H1 (cell line): ENCODE measurements around the gene B4GALT5. TPM values are rescaled to one million over a fixed set of nuclear protein-coding genes. Genes with fewer than 3 reads are reported as not detected.
A peak's percentile ranks its signal among the peaks of the same experiment; 100 is the strongest.

Experiments used
- CTCF ChIA-PET: fragments of 300-600 bp; sonication (Branson Sonifier 250); formaldehyde crosslinking; loops from one replicate; lab custom pipeline; 2021; ENCODE audit not compliant: partially characterized antibody; lab: Charles Lee
- POLR2A ChIA-PET: fragments of 300-600 bp; sonication (Branson Sonifier 250); formaldehyde crosslinking; loops from one replicate; lab custom pipeline; 2021; ENCODE audit warnings: inconsistent platforms; ENCODE audit not compliant: partially characterized antibody; lab: Charles Lee
- DNase-seq, 2 experiments: peaks; one replicate each; pipeline versions ENCODE4 v3.0.0 to v3.0.0-alpha.2; 2010 to 2022; ENCODE audit warnings: low spot score in 2 of 2, low read depth in 1 of 2, mixed read lengths in 1 of 2
- FAIRE-seq: peaks from 2 replicates; lab custom pipeline; 2011; peaks lifted over from hg19 to GRCh38; lab: Jason Lieb, UNC
- H2AFZ ChIP-seq: 2 replicates; pipeline ENCODE4 v1.8.1; 2012; ENCODE audit warnings: low read length, inconsistent platforms
- H2AK5ac ChIP-seq: 2 replicates; pipeline ENCODE4 v1.6.1; 2013; ENCODE audit warnings: low read depth, low read length
- H2BK120ac ChIP-seq: replicated peaks from 2 replicates; pipeline ENCODE3; 2013; ENCODE audit warnings: low read depth, low read length, inconsistent platforms
- H2BK12ac ChIP-seq: 2 replicates; pipeline ENCODE4 v1.6.1; 2013; ENCODE audit warnings: low read depth, low read length
- H2BK15ac ChIP-seq: 2 replicates; pipeline ENCODE4 v1.6.1; 2013; ENCODE audit warnings: low read length
- H2BK20ac ChIP-seq: 2 replicates; pipeline ENCODE4 v1.6.1; 2013; ENCODE audit warnings: low read length
- H2BK5ac ChIP-seq: 2 replicates; pipeline ENCODE4 v1.6.1; 2013; ENCODE audit warnings: low read depth, low read length
- H3K14ac ChIP-seq: 2 replicates; pipeline ENCODE4 v1.6.1; 2013; ENCODE audit warnings: inconsistent platforms; ENCODE audit not compliant: insufficient read length
- H3K18ac ChIP-seq: 2 replicates; pipeline ENCODE4 v1.6.1; 2013; ENCODE audit warnings: low read length; ENCODE audit errors: extremely low read depth
- H3K23ac ChIP-seq: 2 replicates; pipeline ENCODE4 v1.6.1; 2013; ENCODE audit warnings: inconsistent platforms; ENCODE audit not compliant: insufficient read length
- H3K23me2 ChIP-seq: 2 replicates; pipeline ENCODE4 v1.6.1; 2013; ENCODE audit warnings: low read depth, low read length
- H3K27ac ChIP-seq: 2 replicates; pipeline ENCODE4 v1.6.1; 2011; ENCODE audit warnings: low read depth, low read length, inconsistent platforms
- H3K27me3 ChIP-seq, 4 experiments: replicated peaks in 1 of 4; 1 replicate in 1 of 4; 2 replicates in 3 of 4; pipeline versions ENCODE4 v1.6.1 to v1.8.1; 2011 to 2013; ENCODE audit warnings: low read length in 3 of 4, mild to moderate bottlenecking in 3 of 4, inconsistent platforms in 2 of 4, mixed read lengths in 2 of 4, moderate library complexity in 1 of 4; ENCODE audit not compliant: control insufficient read depth in 3 of 4, insufficient read depth in 3 of 4; ENCODE audit errors: extremely low read depth in 1 of 4
- H3K36me3 ChIP-seq, 4 experiments: 2 replicates each; pipeline versions ENCODE4 v1.6.1 to v1.8.1; 2011 to 2013; ENCODE audit warnings: mild to moderate bottlenecking in 4 of 4, low read length in 3 of 4, moderate library complexity in 2 of 4, control low read depth in 1 of 4, inconsistent platforms in 1 of 4; ENCODE audit not compliant: insufficient read depth in 4 of 4, control insufficient read depth in 2 of 4
- H3K4ac ChIP-seq: replicated peaks from 2 replicates; pipeline ENCODE3; 2013; ENCODE audit warnings: low read length, low read depth, mixed read lengths, inconsistent platforms; ENCODE audit not compliant: insufficient read length
- H3K4me1 ChIP-seq, 4 experiments: replicated peaks in 1 of 4; 1 replicate in 1 of 4; 2 replicates in 3 of 4; pipeline versions ENCODE4 v1.6.1 to v1.8.1; 2011 to 2013; ENCODE audit warnings: low read length in 3 of 4, inconsistent platforms in 2 of 4, mixed read lengths in 1 of 4; ENCODE audit not compliant: insufficient read depth in 4 of 4, control insufficient read depth in 3 of 4
- H3K4me2 ChIP-seq, 2 experiments: 2 replicates each; pipeline versions ENCODE4 v1.6.1 to v1.8.1; 2011 to 2013; ENCODE audit warnings: low read depth in 2 of 2, low read length in 2 of 2, control low read depth in 1 of 2, inconsistent platforms in 1 of 2, mild to moderate bottlenecking in 1 of 2; ENCODE audit not compliant: insufficient read depth in 1 of 2
- H3K4me3 ChIP-seq, 4 experiments: fragments of 200-600, 300-600 bp in 1 of 4; sonication (generic), shearing (Covaris generic), sonication (Bioruptor Twin) in 1 of 4; 2 replicates each; pipeline versions ENCODE4 v1.5.1 to v1.8.1; 2011 to 2016; ENCODE audit warnings: low read length in 4 of 4, low read depth in 3 of 4, control low read depth in 2 of 4, inconsistent platforms in 2 of 4, mild to moderate bottlenecking in 2 of 4, mixed read lengths in 1 of 4, moderate library complexity in 1 of 4; ENCODE audit not compliant: insufficient read depth in 2 of 4; ENCODE audit errors: extremely low read depth in 1 of 4
- H3K56ac ChIP-seq: replicated peaks from 2 replicates; pipeline ENCODE3; 2013; ENCODE audit warnings: low read depth, mild to moderate bottlenecking, mixed read lengths, low read length, inconsistent platforms; ENCODE audit not compliant: insufficient read length
- H3K79me1 ChIP-seq: 2 replicates; pipeline ENCODE4 v1.6.1; 2013; ENCODE audit warnings: low read depth, low read length, control low read depth
- H3K79me2 ChIP-seq, 2 experiments: 2 replicates each; pipeline versions ENCODE4 v1.6.1 to v1.8.1; 2012 to 2013; ENCODE audit warnings: low read length in 2 of 2, mild to moderate bottlenecking in 2 of 2, inconsistent platforms in 1 of 2; ENCODE audit not compliant: insufficient read depth in 2 of 2, control insufficient read depth in 1 of 2
- H3K9ac ChIP-seq, 4 experiments: replicated peaks in 1 of 4; 1 replicate in 1 of 4; 2 replicates in 3 of 4; pipeline versions ENCODE4 v1.6.1 to v1.8.1; 2011 to 2013; ENCODE audit warnings: low read depth in 3 of 4, low read length in 3 of 4, control low read depth in 2 of 4, mild to moderate bottlenecking in 2 of 4, moderate library complexity in 2 of 4, inconsistent platforms in 1 of 4; ENCODE audit errors: extremely low read depth in 1 of 4
- H3K9me3 ChIP-seq, 2 experiments: 2 replicates each; pipeline versions ENCODE4 v1.6.1 to v1.8.1; 2012 to 2013; ENCODE audit warnings: mild to moderate bottlenecking in 2 of 2, moderate library complexity in 2 of 2, control low read depth in 1 of 2, inconsistent platforms in 1 of 2, low read depth in 1 of 2, low read length in 1 of 2, mixed read lengths in 1 of 2; ENCODE audit not compliant: insufficient read depth in 2 of 2
- H4K20me1 ChIP-seq, 2 experiments: replicated peaks in 1 of 2; 2 replicates each; pipeline versions ENCODE3 to v1.8.1; 2011 to 2013; ENCODE audit warnings: inconsistent platforms in 2 of 2, low read length in 2 of 2, mild to moderate bottlenecking in 1 of 2; ENCODE audit not compliant: insufficient read depth in 2 of 2, control insufficient read depth in 1 of 2
- H4K5ac ChIP-seq: 2 replicates; pipeline ENCODE4 v1.6.1; 2013; ENCODE audit warnings: low read length, low read depth, mixed read lengths, inconsistent platforms; ENCODE audit not compliant: insufficient read length
- H4K8ac ChIP-seq: 2 replicates; pipeline ENCODE4 v1.8.0; 2013; ENCODE audit warnings: mild to moderate bottlenecking, moderate library complexity, low read length, inconsistent platforms; ENCODE audit not compliant: insufficient read depth; ENCODE audit errors: extremely low read depth
- H4K91ac ChIP-seq: replicated peaks from 2 replicates; pipeline ENCODE3; 2013; ENCODE audit warnings: low read length, mixed read lengths, inconsistent platforms; ENCODE audit not compliant: insufficient read length
- CTCF ChIP-seq, 3 experiments: IDR thresholded peaks; 1 replicate in 2 of 3; 2 replicates in 1 of 3; pipeline versions ENCODE4 v1.5.1 to v1.6.1; 2011; ENCODE audit warnings: low read length in 3 of 3, mild to moderate bottlenecking in 3 of 3, inconsistent platforms in 2 of 3, low read depth in 1 of 3, moderate library complexity in 1 of 3; ENCODE audit not compliant: insufficient read depth in 1 of 3; ENCODE audit errors: control extremely low read depth in 1 of 3
- MAFK ChIP-seq: IDR thresholded peaks from 2 replicates; pipeline ENCODE4 v1.6.1; 2012; ENCODE audit warnings: low read depth, mild to moderate bottlenecking, improper control_type of control experiment, low read length
- SIRT6 ChIP-seq: IDR thresholded peaks from one replicate; pipeline ENCODE4 v1.7.1; 2012; ENCODE audit warnings: low read length, inconsistent platforms
- TAF1 ChIP-seq: IDR thresholded peaks from 2 replicates; pipeline ENCODE4 v1.6.1; 2011; ENCODE audit warnings: mild to moderate bottlenecking, low read depth, low read length
- WGBS, 2 experiments: shearing (Covaris generic) in 1 of 2; methylation state at CpG; one replicate each; pipeline versions ENCODE4 v1.1.6 to v1.1.7; 2013 to 2015; ENCODE audit warnings: low lambda C conversion rate in 2 of 2, mixed read lengths in 2 of 2, inconsistent platforms in 1 of 2, low coverage in 1 of 2, missing lambda C conversion rate in 1 of 2; ENCODE audit not compliant: insufficient replicate concordance in 2 of 2, insufficient coverage in 1 of 2, insufficient read length in 1 of 2; ENCODE audit errors: extremely low coverage in 1 of 2, missing lambda C conversion rate in 1 of 2; 5-methylcytosine and 5-hydroxymethylcytosine counted together
- polyA plus RNA-seq, 7 experiments: library from polyadenylated mRNA; depleted of rRNA in 3 of 7; stranded (reverse) in 5 of 7; unstranded in 2 of 7; fragments of >200 nt in 5 of 7; fragments of 200-250 nt in 2 of 7; gene quantifications; 1 replicate in 5 of 7; 2 replicates in 1 of 7; 4 replicates in 1 of 7; pipeline versions ENCODE4 v1.2.1 to v1.2.3, GENCODE V29; 2011 to 2013; ENCODE audit warnings: missing spikeins in 2 of 7, mixed read lengths in 2 of 7
- total RNA-seq: library from RNA; stranded (reverse); fragmentation: NEBNext Ultra II Directional; extraction: Animal tissue kit (Norgen Biotek cat#: 25700); gene quantifications from 2 replicates; pipeline ENCODE4 v1.2.1, GENCODE V29; 2021

The B4GALT5 gene
- total and polyA plus RNA-seq, 2 of the 8 experiments (the other 6 are each of a cell fraction or from before 2014, with no cell fraction given) = 46.5 to 75.4 TPM

GRCh38 chr20:49759266-49759950 is 45.7 kb upstream of the B4GALT5 start:
- Histone ChIP-seq H3K9me3 (no peaks in the 10 kb centered on the region), H3K79me2 (no peaks in the 10 kb centered on the region), H2BK15ac (peak overlapping the region; percentile 5; the same call in 1 of the 2 replicates), H4K20me1 (no peaks in the 10 kb centered on the region), H3K27me3 (no peaks in the 10 kb centered on the region), H3K9ac (no peak overlapping the region), H3K56ac (no peak overlapping the region), H3K18ac (peak overlapping the region; percentile 10), H3K23me2 (no peaks in the 10 kb centered on the region), H3K23ac (no peak overlapping the region), H3K36me3 (no peaks in the 10 kb centered on the region), H2AFZ (0 out of 2 replicates have a peak overlapping the region, but pooled peaks have one; percentile 48), H4K5ac (no peak overlapping the region), H2BK120ac (peak overlapping the region; percentile 23), H2AK5ac (no peak overlapping the region), H2BK12ac (peak overlapping the region; percentile 93), H3K27ac (no peak overlapping the region), H3K4ac (no peak overlapping the region), H4K91ac (no peak overlapping the region), H2BK5ac (peak overlapping the region; percentile 41; the same call in 1 of the 2 replicates), H3K4me1 (peaks cover 2 to 17% (median 10%) of the 10 kb centered on the region in 4 experiments), H3K14ac (no peak overlapping the region), H3K4me3 (no peak overlapping the region), H3K79me1 (no peaks in the 10 kb centered on the region), H4K8ac (no peak overlapping the region), H3K4me2 (peak overlapping the region in 1 of 2 experiments; percentile 39; a peak in 2 of 4 replicates), H2BK20ac (peak overlapping the region; percentile 9)
- WGBS, 2 experiments = 89% methylated on average over 7 of the region's 7 CpGs; no CpG with 5 or more reads in 1 of the 2 experiments
- ChIA-PET CTCF (interaction anchor here (0.5 to 1.4 kb wide), 5 partner anchors 12 to 86 kb away, joined by 3 to 5 read pairs (median 4); no protein-coding TSS in a partner anchor), POLR2A (interaction anchor here (1.1 to 1.8 kb wide), 3 partner anchors 8 to 54 kb away, joined by 3 to 11 read pairs (median 4); partner anchors contain the start of gene SLC9A8)
- DNase-seq (no peak), FAIRE-seq (no peak)
- no peak for TF ChIP-seq CTCF (IDR thresholded peaks at IDR 0.05; ENCODE audit: control extremely low read depth in 1 of 3, insufficient read depth in 1 of 3, low read depth in 1 of 3, low read length in 3 of 3)
- no peak for TF ChIP-seq TAF1
- no peak for TF ChIP-seq SIRT6
- no peak for TF ChIP-seq MAFK
- TF ChIP-seq, all 59 proteins: peak for 0
